ENCODE results near the gene VPS29.
"Not testable (repeated sequence)": the region's sequence is repeated elsewhere in the genome, so short reads cannot be mapped to it uniquely, and the experiment has no call there.

VPS29 gene

GRCh38 chr12:110501752-110502738 is at the start of gene VPS29, which contains the start of gene RAD9B:
TSS of gene VPS29 (minus strand) at chr12:110502111. CDS start at chr12:110502051, 60 bp downstream.
TSS of gene RAD9B (plus strand) at chr12:110502331. CDS start at chr12:110502338, 7 bp downstream.
- TF ChIP-seq CTCF (conservative IDR thresholded peaks at IDR 0.05; ENCODE audit: low read depth, low read length) = no peak
- H3K4me3 ChIP-seq (ENCODE audit: low read length) = peak within 1 kb of the TSS; percentile 98
- peak; percentile 93 for DNase-seq (ENCODE audit: low read depth)

- TF ChIP-seq CTCF (conservative IDR thresholded peaks at IDR 0.05; ENCODE audit: low read depth, low read length) = no peak
- no peak for DNase-seq (ENCODE audit: low read depth)
- H3K4me3 ChIP-seq (ENCODE audit: low read length) = no peak overlapping the region
These were observed 49.1 kb upstream of the VPS29 start for GRCh38 chr12:110550981-110551380.

- H3K4me3 ChIP-seq (ENCODE audit: low read length) = no peak overlapping the region
- no peak for DNase-seq (ENCODE audit: low read depth)
- TF ChIP-seq CTCF (conservative IDR thresholded peaks at IDR 0.05; ENCODE audit: low read depth, low read length) = no peak
These were observed 47.8 kb upstream of the VPS29 start for GRCh38 chr12:110549716-110550115.

GRCh38 chr12:110548678-110549077 is 46.8 kb upstream of the VPS29 start:
- no peak for TF ChIP-seq CTCF (conservative IDR thresholded peaks at IDR 0.05; ENCODE audit: low read depth, low read length)
- no peak for DNase-seq (ENCODE audit: low read depth)
- no peak overlapping the region for H3K4me3 ChIP-seq (ENCODE audit: low read length)

GRCh38 chr12:110547090-110547489 is 45.2 kb upstream of the VPS29 start:
- no peak overlapping the region for H3K4me3 ChIP-seq (ENCODE audit: low read length)
- DNase-seq (ENCODE audit: low read depth) = no peak
- no peak for TF ChIP-seq CTCF (conservative IDR thresholded peaks at IDR 0.05; ENCODE audit: low read depth, low read length)

GRCh38 chr12:110546339-110546738 is 44.4 kb upstream of the VPS29 start:
- peak; percentile 46 for DNase-seq (ENCODE audit: low read depth)
- TF ChIP-seq CTCF (conservative IDR thresholded peaks at IDR 0.05; ENCODE audit: low read depth, low read length) = no peak
- no peak overlapping the region for H3K4me3 ChIP-seq (ENCODE audit: low read length)

- DNase-seq (ENCODE audit: low read depth) = no peak
- no peak overlapping the region for H3K4me3 ChIP-seq (ENCODE audit: low read length)
- TF ChIP-seq CTCF (conservative IDR thresholded peaks at IDR 0.05; ENCODE audit: low read depth, low read length) = no peak
These were observed 43.9 kb upstream of the VPS29 start for GRCh38 chr12:110545812-110546211.

GRCh38 chr12:110545259-110545658 is 43.3 kb upstream of the VPS29 start:
- DNase-seq (ENCODE audit: low read depth); H3K4me3 ChIP-seq (ENCODE audit: low read length): not testable (repeated sequence)
